GM19238 (cell line): Measurements from ENCODE around the gene KBTBD7.
A peak's percentile ranks its signal among the peaks of the same experiment; 100 is the strongest.

Experiments
- DNase-seq: peaks from one replicate; pipeline ENCODE4 v3.0.0; 2011; ENCODE audit warnings: low spot score; ENCODE audit not compliant: insufficient read length

KBTBD7 gene, protein sequence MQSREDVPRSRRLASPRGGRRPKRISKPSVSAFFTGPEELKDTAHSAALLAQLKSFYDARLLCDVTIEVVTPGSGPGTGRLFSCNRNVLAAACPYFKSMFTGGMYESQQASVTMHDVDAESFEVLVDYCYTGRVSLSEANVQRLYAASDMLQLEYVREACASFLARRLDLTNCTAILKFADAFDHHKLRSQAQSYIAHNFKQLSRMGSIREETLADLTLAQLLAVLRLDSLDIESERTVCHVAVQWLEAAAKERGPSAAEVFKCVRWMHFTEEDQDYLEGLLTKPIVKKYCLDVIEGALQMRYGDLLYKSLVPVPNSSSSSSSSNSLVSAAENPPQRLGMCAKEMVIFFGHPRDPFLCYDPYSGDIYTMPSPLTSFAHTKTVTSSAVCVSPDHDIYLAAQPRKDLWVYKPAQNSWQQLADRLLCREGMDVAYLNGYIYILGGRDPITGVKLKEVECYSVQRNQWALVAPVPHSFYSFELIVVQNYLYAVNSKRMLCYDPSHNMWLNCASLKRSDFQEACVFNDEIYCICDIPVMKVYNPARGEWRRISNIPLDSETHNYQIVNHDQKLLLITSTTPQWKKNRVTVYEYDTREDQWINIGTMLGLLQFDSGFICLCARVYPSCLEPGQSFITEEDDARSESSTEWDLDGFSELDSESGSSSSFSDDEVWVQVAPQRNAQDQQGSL

DNA sequence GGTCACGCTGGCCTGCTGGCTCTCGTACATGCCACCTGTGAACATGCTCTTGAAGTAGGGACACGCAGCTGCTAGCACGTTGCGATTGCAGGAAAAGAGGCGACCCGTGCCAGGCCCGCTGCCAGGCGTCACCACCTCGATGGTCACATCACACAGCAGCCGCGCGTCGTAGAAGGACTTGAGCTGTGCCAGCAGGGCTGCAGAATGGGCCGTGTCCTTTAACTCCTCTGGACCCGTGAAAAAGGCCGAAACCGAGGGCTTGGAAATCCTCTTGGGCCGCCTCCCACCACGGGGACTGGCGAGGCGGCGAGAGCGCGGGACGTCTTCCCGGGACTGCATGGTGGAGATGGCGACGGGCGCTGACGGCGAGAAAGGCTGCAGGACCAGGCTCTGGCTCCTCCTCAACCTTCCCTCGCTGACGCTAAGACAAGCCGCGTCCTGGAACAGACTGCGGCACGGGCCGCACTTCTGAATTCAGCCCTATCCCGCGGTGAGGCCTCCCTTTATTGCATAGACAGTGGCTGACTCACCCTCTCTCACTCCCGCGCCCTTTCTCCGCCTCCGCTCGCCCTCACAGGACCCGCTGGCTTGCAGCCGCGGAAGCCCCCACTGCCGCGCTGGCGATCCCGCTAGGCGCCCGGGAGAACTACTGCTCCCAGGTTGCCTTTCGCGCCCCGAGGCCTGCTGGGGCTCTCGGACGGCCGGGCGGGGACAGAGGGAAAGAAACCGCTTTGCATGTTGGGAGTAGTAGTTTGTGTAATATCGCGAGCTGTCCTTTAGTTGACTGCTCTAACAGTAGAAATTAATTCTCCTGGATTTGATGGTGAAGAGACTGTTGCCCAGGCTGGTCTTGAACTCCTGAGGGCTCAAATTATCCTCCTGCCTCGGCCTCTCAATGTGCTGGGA, at the start of gene KBTBD7:
TSS of gene KBTBD7 (minus strand) at position 651 of the 906 bp plus-strand sequence. CDS start at position 339, 312 bp downstream.
- peak; percentile 78 for DNase-seq

DNA sequence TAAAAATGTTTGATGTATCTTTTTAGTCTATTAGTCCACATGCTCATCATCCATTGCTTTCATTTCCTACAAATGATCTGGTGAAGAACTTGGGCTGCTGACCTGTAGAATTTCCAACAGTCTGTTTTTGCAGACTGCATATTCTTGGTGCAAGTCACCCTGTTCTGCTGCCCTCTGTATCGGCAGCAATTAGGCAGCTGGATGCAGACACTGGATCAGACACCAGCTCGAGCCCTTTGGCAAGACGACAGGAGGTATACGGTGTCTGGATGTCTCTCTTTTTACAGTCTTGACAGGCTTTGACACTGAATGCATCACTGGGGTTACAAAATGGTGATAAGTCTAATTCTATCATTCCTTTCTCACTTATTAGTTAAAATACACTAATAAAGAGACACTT, 47.3 kb upstream of the KBTBD7 start:
- no peak for DNase-seq

DNA sequence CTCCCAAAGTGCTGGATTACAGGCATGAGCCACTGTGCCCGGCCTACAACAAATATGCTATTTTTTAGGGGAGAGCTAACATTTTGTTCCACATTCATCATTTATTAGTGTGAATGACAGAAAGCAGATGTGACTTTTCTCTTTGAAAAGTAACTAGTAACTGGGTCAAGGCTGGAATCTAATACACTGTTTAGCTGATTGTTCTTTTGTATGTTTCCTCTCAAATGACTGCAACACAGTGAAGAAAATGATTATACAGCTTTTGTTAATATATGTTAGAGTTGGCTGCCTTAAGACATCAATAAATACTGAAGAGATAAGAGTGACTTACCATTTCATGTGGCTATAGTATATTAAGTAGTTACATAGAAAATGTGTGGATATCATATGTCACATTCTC, 42.0 kb upstream of the KBTBD7 start:
- DNase-seq, result no peak

DNA sequence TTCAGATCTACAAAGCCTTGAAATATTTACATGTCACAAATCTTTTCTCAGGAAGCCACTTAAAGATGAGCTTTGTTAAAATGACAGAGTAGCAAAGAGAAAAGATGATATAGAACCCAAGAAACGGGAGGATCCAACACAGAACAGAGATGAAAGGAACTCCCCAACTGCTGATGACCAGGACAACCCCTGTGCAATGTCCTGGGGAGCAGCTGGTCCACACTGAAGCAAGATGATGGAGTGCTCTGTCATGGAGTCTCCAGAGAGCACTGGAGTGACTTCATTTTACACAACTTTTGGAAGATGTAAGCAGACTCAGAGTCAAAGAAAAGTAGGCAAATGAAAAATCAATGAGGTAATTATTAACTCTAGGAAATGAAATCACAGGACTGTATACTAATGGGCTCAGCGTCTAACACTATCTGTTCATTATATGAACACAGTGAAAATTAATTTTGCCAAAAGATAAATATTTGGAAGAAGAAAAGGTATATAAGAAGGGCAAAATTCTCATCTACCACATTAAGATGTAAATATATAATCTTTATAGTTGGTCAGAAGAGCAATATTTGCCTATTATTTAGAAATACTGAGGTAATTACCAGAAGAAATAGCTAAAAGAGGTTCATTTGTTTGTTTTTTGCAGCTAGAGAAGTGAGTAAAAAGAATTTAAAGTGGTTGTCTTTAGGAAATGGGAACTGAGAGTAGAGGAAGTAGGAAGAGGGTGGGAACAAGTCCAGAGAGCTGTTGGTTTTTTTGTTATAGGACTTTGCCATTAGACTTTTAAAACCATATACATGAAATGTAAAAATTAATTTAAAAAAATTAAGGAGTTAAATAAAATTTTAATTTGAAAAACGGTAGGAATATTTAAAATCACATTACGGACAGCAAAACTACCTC, 38.5 kb upstream of the KBTBD7 start:
- DNase-seq, result no peak

DNA sequence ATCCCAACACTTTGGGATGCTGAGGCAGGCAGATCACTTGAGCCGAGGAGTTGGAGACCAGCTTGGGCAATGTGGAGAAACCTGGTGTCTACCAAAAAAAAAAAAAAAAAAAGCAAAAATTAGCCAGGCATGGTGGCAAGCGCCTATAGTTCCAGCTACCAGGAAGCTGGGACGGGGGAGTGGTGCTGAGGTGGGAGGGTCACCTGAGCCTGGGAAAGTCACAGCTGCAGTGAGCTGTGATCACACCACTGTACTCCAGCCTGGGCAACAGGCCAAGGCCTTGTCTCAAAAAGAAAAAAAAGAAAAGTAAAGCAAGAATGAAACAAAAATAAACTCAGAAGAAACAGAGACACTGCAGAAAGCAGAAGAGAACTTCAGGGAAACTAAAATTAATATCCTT, 37.4 kb upstream of the KBTBD7 start:
- no peak for DNase-seq

DNA sequence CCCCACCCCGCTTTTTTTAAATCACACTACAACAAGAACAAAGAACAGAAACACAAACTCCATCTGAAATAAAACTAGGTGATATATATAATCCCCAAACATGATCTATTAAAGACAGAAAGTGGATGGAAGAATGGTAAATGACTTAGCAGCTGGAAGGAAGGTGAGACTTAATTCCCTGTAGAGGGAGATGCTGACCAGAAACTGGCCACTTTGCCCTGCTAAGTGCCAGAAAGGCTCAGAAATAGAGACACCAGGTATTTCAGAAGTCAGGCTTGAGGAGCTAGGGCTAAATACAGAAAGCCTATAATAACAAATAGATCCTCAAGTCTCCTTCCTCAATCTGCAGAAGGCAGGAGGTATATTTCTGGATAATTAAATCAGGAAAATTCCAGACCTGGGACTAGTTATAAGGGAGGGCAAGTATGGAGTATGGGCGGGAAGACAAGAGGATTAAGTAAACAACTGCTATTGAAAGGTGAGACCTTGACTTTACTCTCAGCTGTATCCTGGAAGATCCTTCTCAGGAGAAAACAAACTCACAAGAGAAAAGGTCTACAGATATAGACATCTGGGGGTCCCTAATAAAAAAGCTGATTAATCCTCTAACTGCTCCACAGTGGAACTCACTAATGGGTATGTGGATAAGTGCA, 36.8 kb upstream of the KBTBD7 start:
- DNase-seq, result no peak

DNA sequence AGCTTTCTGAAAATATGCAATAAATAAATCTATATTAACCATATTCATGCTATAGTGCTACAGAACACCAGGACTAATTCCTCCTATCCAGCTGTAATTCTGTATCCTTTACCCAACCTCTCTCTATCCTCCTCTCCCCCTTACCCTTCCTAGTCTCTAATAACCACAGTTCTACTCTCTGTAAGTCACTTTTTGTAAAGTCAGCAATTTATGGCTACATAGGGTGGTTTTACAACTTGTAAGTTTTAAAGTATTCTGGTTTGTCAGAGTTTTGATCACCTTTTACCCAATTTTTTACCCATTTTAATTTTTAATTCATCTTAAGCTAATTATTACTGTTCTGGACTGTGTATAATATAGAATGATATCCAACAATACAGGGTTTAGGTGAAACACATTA, 35.0 kb upstream of the KBTBD7 start:
- DNase-seq, result no peak

DNA sequence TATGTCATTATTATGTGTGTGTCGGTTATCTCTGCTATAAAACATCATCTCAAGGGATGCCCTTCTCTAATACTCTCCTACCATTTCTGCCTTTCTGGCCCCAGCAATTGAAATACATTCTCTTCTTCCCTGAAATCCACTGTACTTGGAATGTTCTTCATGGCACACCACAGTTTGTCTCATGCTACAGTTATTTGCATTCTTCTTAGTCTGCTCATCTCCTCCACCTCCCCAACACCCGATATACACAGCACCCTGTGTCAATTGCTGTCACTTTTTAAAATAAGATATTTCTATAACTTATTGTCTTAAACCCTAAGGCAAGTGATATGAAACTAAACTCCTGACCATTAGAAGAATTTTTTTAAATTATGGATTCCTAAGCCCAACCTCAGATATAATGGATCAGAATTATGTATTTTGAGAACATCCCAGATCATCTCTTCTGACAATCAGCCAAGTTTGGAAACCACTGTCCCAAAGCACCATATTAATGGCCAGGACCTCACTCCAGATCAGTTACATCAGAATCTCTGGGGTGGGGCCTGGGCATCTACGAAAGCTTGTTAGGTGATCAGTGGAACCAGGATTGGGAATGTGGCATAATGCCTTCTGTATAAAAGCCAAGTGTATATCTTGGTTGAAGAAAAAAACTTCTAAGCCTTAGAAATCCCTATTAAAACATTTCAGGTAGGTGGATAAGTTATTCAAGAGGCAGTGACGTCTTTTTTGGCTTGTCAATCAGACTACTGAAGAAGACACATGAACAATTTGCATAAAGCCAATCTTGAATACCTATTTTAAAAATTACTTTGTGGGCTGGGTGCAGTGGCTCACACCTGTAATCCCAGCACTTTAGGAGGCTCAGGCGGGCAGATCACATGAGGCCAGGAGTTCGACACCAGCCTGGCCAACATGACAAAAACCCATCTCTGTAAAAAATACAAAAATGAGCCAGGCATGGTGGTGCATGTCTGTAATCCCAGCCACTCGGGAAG, 30.0 kb upstream of the KBTBD7 start:
- DNase-seq, result no peak

DNA sequence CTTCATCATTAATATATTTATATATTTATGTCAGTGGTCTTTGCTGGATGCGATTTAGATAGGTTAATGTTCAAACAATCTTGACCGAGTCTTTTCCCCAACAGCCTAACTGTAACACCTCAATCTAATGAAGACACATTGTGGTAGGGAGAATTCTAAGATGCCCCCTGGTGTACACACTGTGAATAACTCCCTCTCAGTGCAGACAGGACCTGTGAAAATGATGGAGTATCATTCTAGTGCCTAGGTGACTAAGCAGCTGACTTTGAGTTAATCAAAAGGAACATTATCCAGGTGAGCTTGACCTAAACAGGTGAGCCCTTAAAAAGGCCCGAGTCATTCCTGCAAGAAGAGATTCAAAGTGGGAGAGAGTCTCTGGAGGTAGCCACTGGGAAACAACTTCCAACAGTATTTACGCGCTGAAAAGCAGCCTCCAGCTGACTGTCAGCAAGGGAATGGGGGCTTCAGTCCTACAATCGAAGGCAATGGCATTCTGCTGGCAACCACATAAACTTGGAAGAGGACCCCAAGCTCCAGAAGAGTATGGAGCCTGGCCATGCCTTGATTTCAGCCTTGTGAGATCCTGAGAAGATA, 28.0 kb upstream of the KBTBD7 start:
- DNase-seq, result peak; percentile 25

DNA sequence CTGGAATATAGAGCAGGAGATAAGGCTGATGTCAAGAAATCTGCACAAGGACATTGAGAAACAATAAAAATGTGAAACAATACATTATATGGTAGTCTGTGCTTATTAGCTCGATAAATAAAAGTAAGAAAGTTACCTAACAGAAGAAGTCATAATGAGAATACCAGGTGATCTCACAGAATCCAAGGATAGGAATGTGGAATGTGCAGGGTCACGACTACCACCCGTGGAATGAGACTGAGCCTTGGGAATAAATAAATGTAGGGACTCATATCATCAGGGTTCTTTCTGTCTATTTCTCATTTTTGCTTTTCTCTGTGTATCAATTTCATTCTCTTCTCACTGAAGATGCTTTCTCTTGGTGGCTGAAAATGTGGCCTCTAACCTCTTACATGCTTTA, 26.0 kb upstream of the KBTBD7 start:
- no peak for DNase-seq

DNA sequence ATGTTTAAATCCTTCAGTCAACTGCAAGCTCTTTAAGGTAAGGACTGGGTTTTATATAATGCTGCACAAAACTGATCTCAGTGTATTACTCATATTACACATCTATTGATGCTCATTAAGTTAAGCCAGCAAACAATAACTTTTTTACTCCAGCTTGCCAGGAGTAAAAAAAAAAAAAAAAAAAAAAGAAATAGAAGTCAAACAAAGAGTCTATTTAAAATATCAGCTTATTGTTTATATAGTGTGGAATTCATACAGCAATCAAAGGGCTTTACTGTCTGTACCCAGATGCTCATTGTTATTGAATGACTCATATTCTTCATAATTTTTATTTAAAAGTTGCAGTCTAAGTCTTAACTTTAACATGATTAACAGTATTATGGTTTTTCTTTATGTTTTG, 21.8 kb upstream of the KBTBD7 start:
- no peak for DNase-seq

DNA sequence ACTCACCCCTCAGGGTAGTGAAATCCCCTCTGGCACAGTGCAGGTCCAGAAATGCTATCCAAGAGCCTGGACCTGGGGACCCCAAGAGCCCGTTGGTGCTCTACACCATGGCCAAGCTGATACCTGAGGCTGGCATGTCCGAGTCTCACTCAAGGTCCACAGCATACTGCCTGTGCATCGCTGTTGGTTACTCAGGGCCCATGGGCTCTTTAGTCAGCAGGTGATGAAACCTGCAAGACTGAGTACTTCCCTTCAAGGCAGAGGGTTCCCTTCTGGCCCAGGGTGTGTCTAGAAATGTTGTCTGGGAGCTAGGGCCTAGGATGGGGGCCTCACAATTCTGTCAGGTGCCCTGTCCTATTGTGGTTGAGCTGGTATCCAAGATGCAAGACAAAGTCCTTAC, 19.6 kb upstream of the KBTBD7 start:
- no peak for DNase-seq

DNA sequence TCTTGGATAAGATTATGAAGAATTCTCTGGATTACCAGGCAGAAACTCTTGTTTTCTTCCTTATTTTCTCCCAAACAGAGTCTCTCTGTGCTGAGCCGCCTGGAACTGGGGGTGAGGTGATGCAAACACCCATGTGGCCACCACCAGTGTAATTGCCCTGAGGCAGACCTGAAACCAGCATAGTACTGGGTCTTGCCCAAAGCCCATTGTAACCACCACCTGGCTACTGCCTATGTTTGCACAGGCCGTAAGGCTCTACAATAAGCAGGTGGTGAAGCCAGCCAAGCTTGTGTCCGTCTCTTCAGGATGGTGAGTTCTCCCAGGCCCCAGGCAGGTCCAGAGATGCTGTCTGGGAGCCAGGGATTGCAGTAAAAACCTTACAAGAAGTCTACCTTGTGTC, 18.9 kb upstream of the KBTBD7 start:
- DNase-seq, result no peak

DNA sequence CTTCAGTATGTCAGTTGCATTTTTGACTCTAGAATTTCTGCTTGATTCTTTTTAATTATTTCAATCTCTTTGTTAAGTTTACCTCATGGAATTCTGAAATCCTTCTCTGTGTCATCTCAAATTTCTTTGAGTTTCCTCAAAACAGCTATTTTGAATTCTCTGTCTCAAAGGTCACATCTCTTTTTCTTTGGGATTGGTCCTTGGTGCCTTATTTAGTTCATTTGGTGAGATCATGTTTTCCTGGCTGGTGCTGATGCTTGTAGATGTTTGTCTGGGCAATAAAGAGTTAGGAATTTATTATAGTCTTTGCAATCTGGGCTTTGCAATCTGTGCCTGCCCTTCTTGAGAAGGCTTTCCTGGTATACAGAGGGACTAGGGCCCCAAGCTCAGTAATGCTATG, 18.5 kb upstream of the KBTBD7 start:
- DNase-seq, result no peak

DNA sequence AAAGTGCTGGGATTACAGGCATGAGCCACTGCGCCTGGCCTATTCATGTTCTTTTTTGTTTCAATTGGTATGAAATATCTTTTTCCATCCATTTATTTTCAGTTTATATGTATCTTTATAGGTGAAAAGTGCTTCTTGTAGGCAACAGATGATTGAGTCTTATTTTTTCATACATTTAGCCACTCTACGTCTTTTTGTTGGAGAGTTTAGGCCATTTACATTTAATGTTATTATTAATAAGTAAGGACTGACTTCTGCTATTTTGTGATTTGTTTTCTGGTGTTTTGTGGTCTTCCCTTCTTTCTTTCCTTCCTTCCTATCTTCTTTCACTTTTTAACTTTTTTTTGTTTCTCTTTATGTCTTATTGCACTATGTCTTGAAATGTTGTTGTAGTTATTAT, 16.7 kb upstream of the KBTBD7 start:
- no peak for DNase-seq

DNA sequence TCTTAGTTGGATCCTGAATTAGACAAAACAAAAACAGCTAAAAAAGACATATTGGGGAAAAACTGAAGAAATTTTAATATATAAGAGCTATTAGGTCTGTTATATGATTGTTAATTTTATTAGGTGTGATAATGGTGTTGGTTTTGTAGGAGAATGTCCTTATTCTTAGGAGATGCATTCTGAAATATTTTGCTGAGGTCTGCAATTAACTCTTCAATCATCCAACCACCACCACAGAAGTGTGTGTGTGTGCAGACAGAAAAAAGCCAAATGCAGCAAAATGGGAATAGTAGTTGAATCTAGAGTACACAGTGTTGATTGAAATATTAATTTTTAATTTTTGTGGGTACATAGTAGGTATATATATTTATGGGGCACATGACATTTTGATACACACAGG, 12.1 kb upstream of the KBTBD7 start:
- DNase-seq, result no peak

DNA sequence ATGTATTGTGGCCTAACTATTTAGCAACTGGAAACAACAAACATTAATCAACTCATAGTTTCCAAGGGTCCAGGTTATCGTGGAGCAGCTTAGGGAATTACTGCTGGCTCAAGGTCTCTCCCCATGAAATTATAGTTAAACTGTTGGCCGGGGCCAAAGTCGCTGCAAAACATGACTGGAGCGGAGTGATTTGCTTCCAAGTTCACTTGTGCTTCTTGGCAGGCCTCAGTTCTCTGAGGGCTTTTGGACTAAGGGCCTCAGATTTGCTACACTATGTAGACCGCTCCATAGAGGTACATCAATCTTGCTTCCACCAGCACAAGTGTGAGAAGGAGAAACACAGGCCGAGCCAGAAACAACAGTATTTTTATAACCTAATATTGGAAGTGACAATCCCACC, 9.4 kb upstream of the KBTBD7 start:
- no peak for DNase-seq

DNA sequence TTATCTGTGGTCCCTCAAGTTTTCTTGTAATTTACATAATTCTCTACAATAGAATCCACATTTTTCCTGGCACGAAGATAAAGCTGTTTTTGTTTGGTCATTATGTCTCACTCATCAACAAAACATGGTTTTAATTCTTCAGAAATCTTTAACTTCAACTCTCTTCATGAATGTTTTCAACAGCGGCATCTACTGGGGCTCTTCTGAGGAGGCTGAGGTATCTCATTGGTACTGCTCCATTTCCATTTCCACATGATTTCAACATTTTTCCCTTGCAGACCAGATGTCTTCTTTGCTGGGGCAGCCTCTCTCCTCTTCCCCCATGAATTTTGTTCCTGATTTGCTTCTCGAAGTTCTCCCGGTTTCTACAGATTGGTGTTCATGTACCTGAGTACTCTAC, 5.8 kb upstream of the KBTBD7 start:
- no peak for DNase-seq

DNA sequence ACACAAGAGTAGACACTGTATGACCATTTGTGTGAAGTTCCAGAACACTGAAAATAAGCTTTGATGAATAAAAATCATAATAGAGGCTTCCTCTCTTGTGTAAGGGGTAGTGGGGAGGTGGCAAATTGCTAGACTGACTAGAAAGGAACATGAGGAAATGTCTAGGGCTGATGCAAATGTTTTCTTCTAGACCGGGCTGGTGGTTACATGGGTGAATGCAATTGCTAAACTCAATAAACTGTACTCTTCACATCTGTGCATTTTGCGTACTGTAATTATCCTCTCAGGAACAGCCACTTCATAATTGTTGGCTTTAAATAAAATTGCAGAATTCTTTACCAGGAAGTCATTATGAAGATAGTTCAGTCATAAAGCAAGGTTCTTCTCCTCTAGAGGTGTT, 5.2 kb upstream of the KBTBD7 start:
- peak; percentile 12 for DNase-seq
